Caco-2 (cell line): Measurements from ENCODE around the gene IPO13. TPM values are rescaled to one million over a fixed set of nuclear protein-coding genes. Genes with fewer than 3 reads are reported as not detected.

ENCODE experiments used
- BruUV-seq: library from RNA; stranded (reverse); fragments of 400-500 nt; replicated peaks from 2 replicates; lab custom pipeline; 2021; lab: Mats Ljungman, UMichigan
- CTCF ChIA-PET: fragments of 300-600 bp; sonication (Branson Sonifier 250); formaldehyde crosslinking; loops from one replicate; lab custom pipeline; 2022; ENCODE audit warnings: antibody characterized with exemption; lab: Charles Lee
- POLR2A ChIA-PET: fragments of 300-600 bp; sonication (Branson Sonifier 250); formaldehyde crosslinking; loops from one replicate; lab custom pipeline; 2022; ENCODE audit warnings: antibody characterized with exemption; lab: Charles Lee
- DNase-seq, 2 experiments: peaks; one replicate each; pipeline versions ENCODE4 v3.0.0 to v3.0.0-alpha.2; 2020 to 2022
- H3K27me3 ChIP-seq: replicated peaks from 2 replicates; pipeline ENCODE4 v1.6.0; 2011; ENCODE audit warnings: low read length; ENCODE audit not compliant: control insufficient read depth, insufficient read depth
- H3K36me3 ChIP-seq: 2 replicates; pipeline ENCODE4 v1.5.1; 2011; ENCODE audit warnings: low read length; ENCODE audit not compliant: control insufficient read depth, insufficient read depth
- H3K4me1 ChIP-seq: fragments of 250-450 bp; sonication (Bioruptor Pico); 2 replicates; pipeline ENCODE4 v1.5.1; 2020; ENCODE audit warnings: mild to moderate bottlenecking
- H3K4me3 ChIP-seq: 2 replicates; pipeline ENCODE4 v1.5.1; 2011; ENCODE audit warnings: low read depth, mild to moderate bottlenecking, control low read depth, low read length
- H3K9me3 ChIP-seq: fragments of 250-450 bp; sonication (Bioruptor Pico); 2 replicates; pipeline ENCODE4 v1.5.1; 2020; ENCODE audit warnings: mild to moderate bottlenecking, moderate library complexity
- H3K27ac Mint-ChIP-seq: one replicate; pipeline ENCODE4 v1.8.0; 2022; ENCODE audit warnings: mixed read lengths; ENCODE audit not compliant: unreplicated experiment
- H3K27me3 Mint-ChIP-seq: one replicate; pipeline ENCODE4 v1.8.0; 2022; ENCODE audit warnings: mixed read lengths; ENCODE audit not compliant: insufficient read depth, unreplicated experiment
- H3K36me3 Mint-ChIP-seq: one replicate; pipeline ENCODE4 v1.8.0; 2022; ENCODE audit warnings: mild to moderate bottlenecking, mixed read lengths; ENCODE audit not compliant: insufficient read depth, unreplicated experiment
- H3K4me1 Mint-ChIP-seq: one replicate; pipeline ENCODE4 v1.8.0; 2022; ENCODE audit warnings: low read depth, mixed read lengths; ENCODE audit not compliant: unreplicated experiment
- H3K4me3 Mint-ChIP-seq: one replicate; pipeline ENCODE4 v1.8.0; 2022; ENCODE audit warnings: mild to moderate bottlenecking, moderate library complexity, mixed read lengths; ENCODE audit not compliant: unreplicated experiment
- H3K9me3 Mint-ChIP-seq: one replicate; pipeline ENCODE4 v1.8.0; 2022; ENCODE audit warnings: mixed read lengths; ENCODE audit not compliant: unreplicated experiment
- CTCF ChIP-seq, 2 experiments: fragments of 200-600 bp in 1 of 2; IDR thresholded peaks; 1 replicate in 1 of 2; 2 replicates in 1 of 2; pipeline versions ENCODE4 v1.5.1 to v1.8.0; 2011 to 2022; ENCODE audit warnings: antibody characterized with exemption in 1 of 2, control low read depth in 1 of 2, inconsistent platforms in 1 of 2, low read depth in 1 of 2, low read length in 1 of 2, mild to moderate bottlenecking in 1 of 2, moderate library complexity in 1 of 2; ENCODE audit not compliant: insufficient read depth in 1 of 2, severe bottlenecking in 1 of 2, unreplicated experiment in 1 of 2
- intact Hi-C: fragments of 100-400 bp; cut with micrococcal nuclease; formaldehyde crosslinking; loops from one replicate; pipeline ENCODE4 v1.10.0; 2022; ENCODE audit not compliant: unreplicated experiment
- total RNA-seq: library from RNA; stranded (reverse); gene quantifications from 2 replicates; pipeline ENCODE4 v1.2.3, GENCODE V29; 2022

Gene IPO13
- total RNA-seq, 1 experiment from 2014 or later = 14.1 TPM

DNA sequence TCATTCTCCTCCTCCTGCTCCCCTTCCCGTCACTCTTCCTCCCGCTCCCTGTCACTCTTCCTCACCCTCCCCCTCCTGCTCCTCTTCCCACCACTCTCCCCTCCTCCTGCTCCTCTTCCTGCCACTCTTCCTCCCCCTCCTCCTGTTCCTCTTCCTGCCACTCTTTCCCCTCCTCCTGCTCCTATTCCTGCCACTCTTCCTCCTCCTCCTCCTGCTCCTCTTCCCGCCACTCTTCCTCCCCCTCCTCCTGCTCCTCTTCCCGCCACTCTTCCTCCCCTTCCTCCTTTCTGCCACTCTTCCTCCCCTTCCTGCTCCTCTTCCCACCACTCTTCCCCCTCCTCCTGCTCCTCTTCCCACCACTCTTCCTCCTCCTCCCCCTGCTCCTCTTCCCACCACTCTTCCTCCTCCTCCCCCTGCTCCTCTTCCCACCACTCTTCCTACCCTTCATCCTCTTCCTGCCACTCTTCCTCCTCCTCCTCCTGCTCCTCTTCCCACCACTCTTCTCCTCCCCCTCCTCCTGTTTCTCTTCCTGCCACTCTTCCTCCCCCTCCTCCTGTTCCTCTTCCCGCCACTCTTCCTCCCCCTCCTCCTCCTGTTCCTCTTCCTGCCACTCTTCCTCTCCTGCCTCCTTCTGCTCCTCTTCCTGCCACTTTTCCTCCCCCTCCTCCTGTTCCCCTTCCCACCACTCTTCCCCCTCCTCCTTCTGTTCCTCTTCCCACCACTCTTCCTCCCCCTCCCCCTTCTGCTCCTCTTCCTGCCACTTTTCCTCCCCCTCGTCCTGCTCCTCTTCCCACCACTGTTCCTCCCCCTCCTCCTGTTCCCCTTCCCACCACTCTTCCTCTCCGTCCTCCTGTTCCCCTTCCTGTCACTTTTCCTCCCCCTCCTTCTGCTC, 41.8 kb upstream of the IPO13 start:
- H3K4me3 ChIP-seq = no peak overlapping the region
- H3K27me3 ChIP-seq = no peaks in the 10 kb centered on the region
- no peak overlapping the region for H3K27ac Mint-ChIP-seq
- H3K9me3 Mint-ChIP-seq = no peaks in the 10 kb centered on the region
- H3K36me3 Mint-ChIP-seq = no peaks in the 10 kb centered on the region
- no peaks in the 10 kb centered on the region for H3K4me1 ChIP-seq
- BruUV-seq = no TSS peak
- DNase-seq = no peak
- intact Hi-C loops = loop anchor here (10.0 kb wide), 1 partner anchor 690 kb away; no protein-coding TSS in a partner anchor
- ChIA-PET CTCF (interaction anchor here (0.7 kb wide), 1 partner anchor 88 kb away, joined by 4 read pairs; no protein-coding TSS in a partner anchor), POLR2A (no interaction called here)
- no peak overlapping the region for H3K4me3 Mint-ChIP-seq
- H3K27me3 Mint-ChIP-seq = peaks cover 14% of the 10 kb centered on the region
- H3K4me1 Mint-ChIP-seq = no peaks in the 10 kb centered on the region
- TF ChIP-seq CTCF (IDR thresholded peaks at IDR 0.05; ENCODE audit: insufficient read depth in 1 of 2, low read depth in 1 of 2, low read length in 1 of 2, severe bottlenecking in 1 of 2, unreplicated experiment in 1 of 2) = no peak
- no peaks in the 10 kb centered on the region for H3K36me3 ChIP-seq
- H3K9me3 ChIP-seq = no peaks in the 10 kb centered on the region

- no peaks in the 10 kb centered on the region for H3K4me1 ChIP-seq
- CTCF ChIA-PET = no interaction called here
- intact Hi-C loops = loop anchor here (10.0 kb wide), 1 partner anchor 687 kb away; no protein-coding TSS in a partner anchor
- no peaks in the 10 kb centered on the region for H3K36me3 ChIP-seq
- H3K27me3 Mint-ChIP-seq = peaks cover 14% of the 10 kb centered on the region
- H3K4me3 Mint-ChIP-seq = no peak overlapping the region
- no peak overlapping the region for H3K4me3 ChIP-seq
- peaks cover 11% of the 10 kb centered on the region for H3K4me1 Mint-ChIP-seq
- no peaks in the 10 kb centered on the region for H3K9me3 Mint-ChIP-seq
- POLR2A ChIA-PET = no interaction called here
- DNase-seq = no peak
- no peak for TF ChIP-seq CTCF (IDR thresholded peaks at IDR 0.05; ENCODE audit: insufficient read depth in 1 of 2, low read depth in 1 of 2, low read length in 1 of 2, severe bottlenecking in 1 of 2, unreplicated experiment in 1 of 2)
- no peak overlapping the region for H3K27ac Mint-ChIP-seq
- no peaks in the 10 kb centered on the region for H3K9me3 ChIP-seq
- H3K36me3 Mint-ChIP-seq = no peaks in the 10 kb centered on the region
- BruUV-seq = no TSS peak
- H3K27me3 ChIP-seq = no peaks in the 10 kb centered on the region
Measured at GRCh38 chr1:43908226-43908625, 38.5 kb upstream of the IPO13 start.

- H3K27ac Mint-ChIP-seq = no peak overlapping the region
- H3K4me3 Mint-ChIP-seq = no peak overlapping the region
- ChIA-PET POLR2A (no interaction called here), CTCF (no interaction called here)
- Histone ChIP-seq H3K36me3 (no peaks in the 10 kb centered on the region), H3K4me3 (no peak overlapping the region), H3K4me1 (no peaks in the 10 kb centered on the region), H3K27me3 (no peaks in the 10 kb centered on the region), H3K9me3 (no peaks in the 10 kb centered on the region)
- DNase-seq = no peak
- H3K4me1 Mint-ChIP-seq = peaks cover 11% of the 10 kb centered on the region
- H3K27me3 Mint-ChIP-seq = peaks cover 14% of the 10 kb centered on the region
- no peaks in the 10 kb centered on the region for H3K36me3 Mint-ChIP-seq
- intact Hi-C loops = loop anchor here (10.0 kb wide), 1 partner anchor 686 kb away; no protein-coding TSS in a partner anchor
- no peak for TF ChIP-seq CTCF (IDR thresholded peaks at IDR 0.05; ENCODE audit: insufficient read depth in 1 of 2, low read depth in 1 of 2, low read length in 1 of 2, severe bottlenecking in 1 of 2, unreplicated experiment in 1 of 2)
- H3K9me3 Mint-ChIP-seq = no peaks in the 10 kb centered on the region
- BruUV-seq = no TSS peak
Measured at GRCh38 chr1:43908858-43909257, 37.9 kb upstream of the IPO13 start.
